Esophagus muscularis mucosa (tissue), 4 donors: Measurements from ENCODE around the gene RAB3B. TPM values are rescaled to one million over a fixed set of nuclear protein-coding genes. Genes with fewer than 3 reads are reported as not detected.
"Not testable (repeated sequence)": the region's sequence is repeated elsewhere in the genome, so short reads cannot be mapped to it uniquely, and the experiment has no call there.

Experiments used
- DNase-seq: peaks from one replicate; pipeline ENCODE4 v3.0.0-alpha.2; 2017; ENCODE audit errors: extremely low spot score
- H3K27ac ChIP-seq, 4 donors: fragments of 200-600 bp; sonication (generic); replicated peaks in 1 of 4; 1 replicate in 3 of 4; 2 replicates in 1 of 4; pipeline ENCODE4 v1.5.1; 2016 to 2019; ENCODE audit warnings: mild to moderate bottlenecking in 1 of 4
- H3K27me3 ChIP-seq, 4 donors: fragments of 200-600 bp; sonication (generic); one replicate each; pipeline versions ENCODE4 v1.5.1 to v1.6.0; 2016 to 2019
- H3K36me3 ChIP-seq, 4 donors: fragments of 200-600 bp; sonication (generic); one replicate each; pipeline ENCODE4 v1.5.1; 2016 to 2019
- H3K4me1 ChIP-seq, 4 donors: fragments of 200-600 bp; sonication (generic); one replicate each; pipeline ENCODE4 v1.5.1; 2016 to 2019
- H3K4me3 ChIP-seq, 4 donors: fragments of 200-600 bp; sonication (generic); 1 replicate in 2 of 4; 2 replicates in 2 of 4; pipeline ENCODE4 v1.5.1; 2016 to 2019; ENCODE audit warnings: mild to moderate bottlenecking in 4 of 4, moderate library complexity in 1 of 4
- H3K9me3 ChIP-seq, 4 donors: fragments of 200-600 bp; sonication (generic); 1 replicate in 3 of 4; 2 replicates in 1 of 4; pipeline ENCODE4 v1.5.1; 2016 to 2019
- CTCF ChIP-seq, 3 experiments: fragments of 200-600 bp in 2 of 3; fragments of 450-650 bp in 1 of 3; sonication (generic) in 2 of 3; IDR thresholded peaks; one replicate each; pipeline ENCODE4 v1.5.1; 2017 to 2019; ENCODE audit warnings: antibody characterized with exemption in 3 of 3, mild to moderate bottlenecking in 2 of 3, moderate library complexity in 1 of 3
- EP300 ChIP-seq: sonication (generic); formaldehyde crosslinking; IDR thresholded peaks from one replicate; pipeline ENCODE4 v1.6.1; 2017; ENCODE audit warnings: antibody characterized with exemption
- POLR2A ChIP-seq: fragments of 450-650 bp; IDR thresholded peaks from one replicate; pipeline ENCODE4 v1.6.1; 2017; ENCODE audit warnings: antibody characterized with exemption, moderate library complexity, mild to moderate bottlenecking, low read depth
- POLR2AphosphoS5 ChIP-seq, 2 donors: sonication (generic); formaldehyde crosslinking; IDR thresholded peaks; one replicate each; pipeline ENCODE4 v1.6.1; 2017; ENCODE audit warnings: antibody characterized with exemption in 2 of 2
- whole genome bisulfite sequencing: methylation state at CpG from one replicate; pipeline ENCODE4 v1.1.5; 2018; 5-methylcytosine and 5-hydroxymethylcytosine counted together
- intact Hi-C: fragments of 100-400 bp; cut with DNase I; formaldehyde crosslinking; loops from one replicate; pipeline ENCODE4 v1.15.1; 2023
- total RNA-seq, 4 donors: library from RNA; depleted of rRNA; stranded (reverse); fragments of >200 nt; gene quantifications; one replicate each; pipeline versions ENCODE4 v1.1.0 to v1.2.1, GENCODE V29; 2016

The RAB3B gene
- total RNA-seq, 4 donors from 2014 or later: 0.42 to 1.3 (median 0.83) TPM

GRCh38 chr1:51901151-51901550 is 89.3 kb downstream of the RAB3B start:
- DNase-seq: no peak
- H3K4me3 ChIP-seq: no peak overlapping the region
- no peak for TF ChIP-seq EP300
- TF ChIP-seq CTCF (IDR thresholded peaks at IDR 0.05): no peak
- no peak for TF ChIP-seq POLR2AphosphoS5 (IDR thresholded peaks at IDR 0.05)
- TF ChIP-seq POLR2A: no peak
- intact Hi-C loops: no loop called here
- H3K4me1 ChIP-seq: no peaks in the 10 kb centered on the region
- peaks cover 0 to 58% (median 2%) of the 10 kb centered on the region in 4 donors for H3K27me3 ChIP-seq
- WGBS: 98% methylated on average over 4 of the region's 4 CpGs
- H3K9me3 ChIP-seq: no peaks in the 10 kb centered on the region
- H3K36me3 ChIP-seq: no peaks in the 10 kb centered on the region
- no peak overlapping the region for H3K27ac ChIP-seq

- H3K4me1 ChIP-seq: no peaks in the 10 kb centered on the region
- no peak for DNase-seq
- no peak overlapping the region for H3K4me3 ChIP-seq
- H3K27me3 ChIP-seq: peaks cover 0 to 68% (median 4%) of the 10 kb centered on the region in 4 donors
- WGBS: 72% methylated on average over 10 of the region's 10 CpGs
- intact Hi-C loops: loop anchor here (2.0 kb wide), 1 partner anchor 102 kb away; no protein-coding TSS in a partner anchor
- H3K9me3 ChIP-seq: no peaks in the 10 kb centered on the region
- no peak for TF ChIP-seq CTCF (IDR thresholded peaks at IDR 0.05)
- no peak for TF ChIP-seq POLR2AphosphoS5 (IDR thresholded peaks at IDR 0.05)
- TF ChIP-seq EP300: no peak
- no peak for TF ChIP-seq POLR2A
- H3K36me3 ChIP-seq: no peaks in the 10 kb centered on the region
- H3K27ac ChIP-seq: no peak overlapping the region
Measured at GRCh38 chr1:51899022-51899421, 91.5 kb downstream of the RAB3B start.

GRCh38 chr1:51898090-51898734 is 92.3 kb downstream of the RAB3B start:
- intact Hi-C loops: loop anchor here (2.0 kb wide), 1 partner anchor 103 kb away; no protein-coding TSS in a partner anchor
- TF ChIP-seq EP300 (no peak), POLR2AphosphoS5 (IDR thresholded peaks at IDR 0.05) (no peak), POLR2A (no peak), CTCF (IDR thresholded peaks at IDR 0.05) (no peak)
- Histone ChIP-seq H3K4me3 (no peak overlapping the region), H3K9me3 (no peaks in the 10 kb centered on the region), H3K36me3 (no peaks in the 10 kb centered on the region), H3K4me1 (no peaks in the 10 kb centered on the region), H3K27me3 (peaks cover 0 to 70% (median 4%) of the 10 kb centered on the region in 4 donors), H3K27ac (no peak overlapping the region)
- 62% methylated on average over 6 of the region's 6 CpGs for WGBS
- DNase-seq: no peak

- Histone ChIP-seq H3K9me3 (no peaks in the 10 kb centered on the region), H3K4me3 (no peak overlapping the region), H3K4me1 (no peaks in the 10 kb centered on the region), H3K27me3 (peaks cover 0 to 75% (median 4%) of the 10 kb centered on the region in 4 donors), H3K27ac (no peak overlapping the region), H3K36me3 (no peaks in the 10 kb centered on the region)
- TF ChIP-seq POLR2AphosphoS5 (IDR thresholded peaks at IDR 0.05) (no peak), POLR2A (no peak), CTCF (IDR thresholded peaks at IDR 0.05) (no peak), EP300 (no peak)
- DNase-seq: no peak
- intact Hi-C loops: loop anchor here (2.0 kb wide), 1 partner anchor 103 kb away; no protein-coding TSS in a partner anchor
Measured at GRCh38 chr1:51897699-51898031, 92.8 kb downstream of the RAB3B start.

GRCh38 chr1:51894748-51895147 is 95.8 kb downstream of the RAB3B start:
- 67% methylated on average over 2 of the region's 2 CpGs for WGBS
- H3K27ac ChIP-seq, H3K4me3 ChIP-seq, H3K4me1 ChIP-seq, intact Hi-C loops, DNase-seq, H3K36me3 ChIP-seq, H3K9me3 ChIP-seq: not testable (repeated sequence)
- H3K27me3 ChIP-seq: peaks cover 0 to 84% (median 4%) of the 10 kb centered on the region in 4 donors
